ENCODE data around the gene FAM3A.

- TF ChIP-seq RFX5 (IDR thresholded peaks at IDR 0.05; ENCODE audit: low read length) (no peak), CTCF (IDR thresholded peaks at IDR 0.05) (no peak)
Measured at GRCh38 chrX:154532690-154533089, 16.7 kb upstream of the FAM3A start.

Measured in SK-N-SH (cell line).